ENCODE measurements around the gene PLGRKT.

PLGRKT gene

GRCh38 chr9:5442400-5443011, 4.8 kb upstream of the PLGRKT start:
- TF ChIP-seq POLR2AphosphoS5 (IDR thresholded peaks at IDR 0.05; ENCODE audit: low read depth, low read length) (no peak), FOXP2 (optimal IDR thresholded peaks at IDR 0.05; ENCODE audit: borderline replicate concordance, extremely low read depth, extremely low read length, insufficient read depth) (no peak), SIN3A (IDR thresholded peaks at IDR 0.05; ENCODE audit: borderline replicate concordance, insufficient read depth, low read length) (no peak), REST (IDR thresholded peaks at IDR 0.05; ENCODE audit: insufficient read depth in 1 of 2, low read depth in 2 of 2, low read length in 2 of 2) (no peak), TAF1 (IDR thresholded peaks at IDR 0.05; ENCODE audit: borderline replicate concordance, insufficient read depth, low read length) (no peak)

GRCh38 chr9:5441043-5441442, 3.3 kb upstream of the PLGRKT start:
- no peak for TF ChIP-seq SIN3A (IDR thresholded peaks at IDR 0.05; ENCODE audit: borderline replicate concordance, insufficient read depth, low read length)
- TF ChIP-seq FOXP2 (optimal IDR thresholded peaks at IDR 0.05; ENCODE audit: borderline replicate concordance, extremely low read depth, extremely low read length, insufficient read depth) = no peak
- TF ChIP-seq TAF1 (IDR thresholded peaks at IDR 0.05; ENCODE audit: borderline replicate concordance, insufficient read depth, low read length) = no peak
- TF ChIP-seq REST (IDR thresholded peaks at IDR 0.05; ENCODE audit: insufficient read depth in 1 of 2, low read depth in 2 of 2, low read length in 2 of 2) = no peak
- TF ChIP-seq POLR2AphosphoS5 (IDR thresholded peaks at IDR 0.05; ENCODE audit: low read depth, low read length) = no peak

- TF ChIP-seq FOXP2 (optimal IDR thresholded peaks at IDR 0.05; ENCODE audit: borderline replicate concordance, extremely low read depth, extremely low read length, insufficient read depth) (no peak), SIN3A (IDR thresholded peaks at IDR 0.05; ENCODE audit: borderline replicate concordance, insufficient read depth, low read length) (no peak), POLR2AphosphoS5 (IDR thresholded peaks at IDR 0.05; ENCODE audit: low read depth, low read length) (no peak), REST (IDR thresholded peaks at IDR 0.05; ENCODE audit: insufficient read depth in 1 of 2, low read depth in 2 of 2, low read length in 2 of 2) (no peak), TAF1 (IDR thresholded peaks at IDR 0.05; ENCODE audit: borderline replicate concordance, insufficient read depth, low read length) (no peak)
Measured at GRCh38 chr9:5440426-5440825, 2.7 kb upstream of the PLGRKT start.

DNA sequence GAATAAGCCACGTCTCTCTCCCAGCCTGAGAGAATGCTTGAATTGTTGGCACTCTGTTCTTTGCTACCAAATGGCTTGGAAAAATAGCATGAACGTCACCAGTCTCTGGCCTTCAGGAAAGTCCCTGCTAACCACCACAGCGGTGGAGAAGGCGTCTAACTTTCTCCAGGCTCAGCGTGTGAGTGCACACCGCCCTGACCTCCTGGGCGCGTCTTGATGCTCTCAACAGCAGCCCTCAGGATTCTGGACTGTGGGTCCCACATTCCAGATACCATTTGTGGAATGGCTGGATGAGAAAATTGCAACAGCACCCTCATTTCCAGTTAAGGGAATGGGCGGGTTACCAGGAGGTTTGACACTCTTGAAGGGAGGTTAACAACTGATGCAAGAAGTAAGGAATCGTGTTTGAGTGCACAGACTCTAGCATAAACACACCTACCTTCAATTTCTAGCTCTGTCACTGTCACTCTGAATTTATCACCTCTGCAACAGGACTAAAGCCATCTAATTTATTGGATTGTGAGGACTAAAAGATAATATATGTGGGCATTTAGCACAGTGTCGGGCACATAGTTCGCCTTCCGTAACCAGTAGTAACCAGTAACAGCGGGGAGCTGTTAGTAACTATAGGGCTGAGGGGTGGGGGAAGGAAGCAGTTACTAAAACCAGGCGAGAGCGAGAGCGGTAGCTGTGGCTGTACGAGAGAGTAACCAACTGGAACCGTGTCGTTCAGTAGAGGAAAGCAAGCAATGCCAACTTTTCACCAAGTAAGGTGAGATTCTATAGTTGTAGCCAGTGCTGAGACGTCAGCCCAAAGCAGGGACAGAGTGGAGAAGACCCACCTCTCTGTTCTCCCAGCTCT, 807 bp upstream of the PLGRKT start:
- TF ChIP-seq FOXP2 (optimal IDR thresholded peaks at IDR 0.05; ENCODE audit: borderline replicate concordance, extremely low read depth, extremely low read length, insufficient read depth) = no peak
- TF ChIP-seq SIN3A (IDR thresholded peaks at IDR 0.05; ENCODE audit: borderline replicate concordance, insufficient read depth, low read length) = no peak
- no peak for TF ChIP-seq POLR2AphosphoS5 (IDR thresholded peaks at IDR 0.05; ENCODE audit: low read depth, low read length)
- TF ChIP-seq REST (IDR thresholded peaks at IDR 0.05; ENCODE audit: insufficient read depth in 1 of 2, low read depth in 2 of 2, low read length in 2 of 2) = no peak
- TF ChIP-seq TAF1 (IDR thresholded peaks at IDR 0.05; ENCODE audit: borderline replicate concordance, insufficient read depth, low read length) = no peak
